GM18951 (cell line): Measurements from ENCODE around the gene ACBD3.

Experiments
- POLR2A ChIP-seq: IDR thresholded peaks from 4 replicates; pipeline ENCODE4 v1.6.1; 2011; ENCODE audit warnings: mild to moderate bottlenecking; ENCODE audit not compliant: insufficient read length, insufficient read depth; ENCODE audit errors: extremely low read depth
- in situ Hi-C: fragments of 300-500 bp; cut with MboI; formaldehyde crosslinking; loops from one replicate; pipeline ENCODE4 v1.12.0; 2022; ENCODE audit warnings: low sequenced_read_pairs, mixed read lengths, inconsistent platforms; ENCODE audit not compliant: unreplicated experiment

ACBD3 gene

GRCh38 chr1:226108935-226109828, 77.4 kb downstream of the ACBD3 start:
- no peak for TF ChIP-seq POLR2A
- in situ Hi-C loops, result no loop called here

GRCh38 chr1:226107471-226108460, 78.8 kb downstream of the ACBD3 start:
- in situ Hi-C loops, result no loop called here

GRCh38 chr1:226104671-226105121, 81.8 kb downstream of the ACBD3 start:
- TF ChIP-seq POLR2A, result no peak
- in situ Hi-C loops, result no loop called here

More at GRCh38 chr1:226107471-226108460, 78.8 kb downstream of the ACBD3 start:
- TF ChIP-seq POLR2A, result no peak

- no peak for TF ChIP-seq POLR2A
- in situ Hi-C loops, result no loop called here
Measured at GRCh38 chr1:226100436-226101391, 85.8 kb downstream of the ACBD3 start.

GRCh38 chr1:226098870-226099835, 87.4 kb downstream of the ACBD3 start:
- in situ Hi-C loops, result no loop called here
- no peak for TF ChIP-seq POLR2A

- TF ChIP-seq POLR2A, result no peak
Measured at GRCh38 chr1:226097866-226098625, 88.5 kb downstream of the ACBD3 start.

GRCh38 chr1:226095286-226095685, 91.3 kb downstream of the ACBD3 start:
- in situ Hi-C loops, result no loop called here
- no peak for TF ChIP-seq POLR2A

More at GRCh38 chr1:226097866-226098625, 88.5 kb downstream of the ACBD3 start:
- in situ Hi-C loops, result no loop called here
